Measurements from ENCODE around the gene KCNJ9.

Gene KCNJ9

DNA sequence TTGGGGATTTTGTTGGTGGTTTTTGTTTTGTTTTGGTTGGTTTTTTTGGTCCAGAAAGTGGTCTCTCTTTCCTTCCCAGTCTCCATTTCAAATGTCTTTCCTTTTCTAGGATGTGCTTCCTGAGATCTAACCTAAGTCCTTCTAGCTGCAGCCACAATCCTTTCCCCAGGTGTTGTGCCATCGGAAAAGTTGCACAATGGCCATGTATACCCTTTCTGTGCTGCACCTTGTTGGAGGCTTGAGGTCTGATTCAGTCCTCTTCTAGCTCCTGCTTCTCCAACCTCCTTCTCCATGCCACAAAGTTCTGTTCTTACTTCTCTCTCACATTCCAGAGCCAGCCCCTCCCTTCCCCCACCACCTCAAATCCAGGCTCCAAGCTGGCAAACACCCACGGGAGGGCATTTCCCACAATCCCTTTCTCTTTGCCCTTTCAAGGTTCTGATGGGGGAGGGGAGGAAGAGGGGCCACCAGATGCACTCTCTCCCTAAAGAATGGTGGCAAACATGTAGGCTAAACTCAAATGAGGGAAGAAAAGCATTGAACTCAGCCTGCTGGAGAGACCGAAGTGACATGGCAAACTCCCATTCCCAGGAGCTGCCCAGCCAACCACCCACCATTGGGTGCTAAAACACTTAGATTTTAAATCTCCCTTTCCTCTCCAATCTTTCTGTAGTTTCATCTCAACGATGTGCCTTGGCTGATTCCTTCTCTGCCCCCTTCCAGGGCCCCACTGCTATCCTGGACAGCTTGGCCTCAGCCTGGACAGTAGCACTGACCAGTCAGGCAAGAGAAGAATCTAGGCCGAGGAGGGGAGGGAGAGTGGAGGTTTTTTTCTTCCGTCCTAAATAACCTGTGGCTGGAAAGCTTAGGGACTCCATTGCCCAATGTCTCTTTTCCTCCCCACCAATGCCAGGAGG, 14.3 kb upstream of the KCNJ9 start:
- no peak for DNase-seq

DNA sequence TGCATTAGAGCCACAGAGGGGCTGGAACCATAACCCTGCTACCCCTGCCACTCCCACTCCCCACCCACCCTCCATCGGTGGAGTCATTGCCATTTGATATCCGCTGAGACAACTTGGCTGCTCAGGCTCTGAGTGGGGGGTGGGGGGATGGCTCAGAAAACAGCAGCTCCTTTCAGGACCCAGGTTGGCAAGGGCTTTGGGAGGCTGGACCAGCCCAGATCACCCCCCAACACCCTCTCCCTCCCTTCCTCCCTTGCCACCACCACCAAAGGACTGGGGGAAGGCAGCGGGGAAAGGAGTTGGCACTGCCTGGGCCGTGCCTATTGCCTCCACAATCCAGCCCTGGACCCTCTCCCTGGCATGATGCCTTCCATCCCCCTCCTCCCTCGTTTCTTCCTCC, 13.1 kb upstream of the KCNJ9 start:
- no peak for DNase-seq

DNA sequence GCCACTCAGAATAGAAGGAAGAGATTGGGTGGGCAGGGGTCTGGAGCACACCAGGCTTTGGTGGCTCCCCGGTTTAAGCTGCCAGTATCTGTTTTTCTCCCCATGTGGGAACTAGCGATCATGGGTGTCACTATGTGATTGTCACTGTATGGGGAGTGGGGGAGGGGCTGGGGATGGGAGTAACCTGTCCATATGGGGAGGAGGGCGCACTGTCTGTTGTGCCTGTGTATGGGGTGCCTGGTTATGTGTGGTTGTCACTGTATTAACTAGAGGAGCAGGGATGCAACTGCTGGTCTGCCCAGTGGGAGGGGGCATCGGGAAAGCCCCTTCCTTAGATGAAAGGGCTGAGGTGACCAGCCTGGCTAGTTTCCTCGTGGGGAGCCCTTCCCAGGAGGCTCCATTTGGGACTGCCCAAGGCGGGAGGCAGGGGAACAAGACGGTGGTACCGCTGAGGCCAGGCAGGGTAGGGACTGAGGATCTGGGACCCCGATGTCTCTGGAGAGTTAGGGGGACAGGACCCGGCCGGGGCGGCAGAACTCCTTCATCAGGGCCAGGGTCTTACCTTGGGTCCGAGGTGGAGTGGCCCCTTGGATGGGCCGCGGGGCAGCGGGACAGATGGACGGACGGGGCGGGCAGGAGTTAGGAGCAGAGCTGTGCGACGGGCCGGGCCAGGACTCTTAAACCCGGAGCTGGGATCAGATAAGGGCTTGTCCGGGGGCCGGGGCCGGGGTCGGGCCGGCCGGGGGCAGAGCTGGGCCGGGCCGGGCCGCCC, 11.7 kb upstream of the KCNJ9 start, which contains the start of gene KCNJ10:
TSS of gene KCNJ10 (minus strand) at position 701 of the 772 bp plus-strand sequence. CDS start 27,628 bp downstream, outside the sequence.
- DNase-seq, result no peak

DNA sequence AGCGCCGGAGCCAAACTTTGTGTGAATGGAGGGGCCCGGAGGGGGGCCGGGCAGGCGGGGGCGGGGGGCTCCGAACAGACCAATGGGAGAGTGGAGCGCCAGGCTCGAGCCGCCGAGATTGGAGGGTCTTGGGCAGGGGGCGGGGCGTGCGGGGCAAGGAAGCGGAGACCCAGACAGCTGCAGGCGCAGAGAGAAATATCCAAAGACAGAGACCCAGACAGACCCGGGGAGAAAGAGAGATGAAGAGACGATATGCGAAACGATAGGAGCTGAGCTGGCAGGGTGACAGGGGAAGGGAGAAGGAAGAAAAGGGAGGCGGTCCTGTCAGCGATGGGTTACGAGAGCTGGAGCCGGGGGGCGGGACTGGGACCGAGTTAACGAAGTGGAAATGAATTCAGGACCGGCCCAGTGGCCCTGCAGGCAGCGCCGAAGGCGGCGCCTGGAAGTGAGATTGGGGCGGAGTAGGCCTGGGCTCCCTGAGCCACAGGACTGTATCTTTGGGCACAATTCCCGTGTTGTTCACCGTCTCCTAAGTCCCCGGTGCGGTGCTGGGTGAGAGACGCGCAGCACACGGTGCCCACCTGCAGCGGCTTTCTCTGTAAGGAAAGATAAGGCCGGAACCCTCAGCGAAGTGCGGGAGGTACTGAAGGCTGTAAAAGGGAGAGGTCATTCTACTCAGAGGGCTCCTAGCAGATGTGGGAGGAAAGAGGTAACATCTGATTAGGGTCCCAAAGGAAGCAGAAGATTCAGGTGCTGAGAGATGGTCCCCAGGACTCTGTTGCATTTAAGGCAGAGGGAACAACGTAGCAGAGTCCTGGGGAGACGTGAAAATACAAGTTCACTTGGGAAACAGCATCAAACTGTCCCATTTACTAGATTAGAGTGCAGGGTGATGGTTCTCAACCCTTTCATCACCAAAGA, 10.8 kb upstream of the KCNJ9 start:
- peak; percentile 68 for DNase-seq

DNA sequence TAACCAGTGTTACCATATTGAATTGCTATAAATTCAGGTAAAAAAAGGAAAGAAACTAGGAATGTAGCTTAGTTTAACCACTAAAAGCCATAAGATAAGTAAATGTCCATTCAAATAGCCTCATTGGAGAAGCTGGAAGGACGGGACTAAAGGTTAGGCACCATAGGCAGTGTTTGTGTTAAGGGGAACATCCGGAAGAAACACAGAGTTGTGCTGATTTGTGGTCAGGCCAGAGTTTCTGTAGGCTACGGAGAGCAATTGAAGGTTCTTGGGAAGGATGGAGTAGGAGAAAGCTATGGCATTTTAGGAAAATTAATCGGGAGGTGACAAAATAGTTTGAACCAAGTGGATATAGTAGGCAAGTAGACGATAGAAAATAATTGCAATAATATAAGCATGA, 10.0 kb upstream of the KCNJ9 start:
- no peak for DNase-seq

GRCh38 chr1:160074865-160075264, 6.5 kb upstream of the KCNJ9 start:
- no peak for DNase-seq

GRCh38 chr1:160075836-160076235, 5.5 kb upstream of the KCNJ9 start:
- DNase-seq, result no peak

GRCh38 chr1:160076295-160076694, 5.0 kb upstream of the KCNJ9 start:
- peak; percentile 49 for DNase-seq

- no peak for DNase-seq
Measured at GRCh38 chr1:160077486-160077885, 3.9 kb upstream of the KCNJ9 start.

GRCh38 chr1:160078512-160079195, 2.7 kb upstream of the KCNJ9 start:
- DNase-seq, result peak; percentile 20

GRCh38 chr1:160079448-160079847, 1.9 kb upstream of the KCNJ9 start:
- no peak for DNase-seq

GRCh38 chr1:160080381-160081100, 797 bp upstream of the KCNJ9 start:
- no peak for DNase-seq

DNA sequence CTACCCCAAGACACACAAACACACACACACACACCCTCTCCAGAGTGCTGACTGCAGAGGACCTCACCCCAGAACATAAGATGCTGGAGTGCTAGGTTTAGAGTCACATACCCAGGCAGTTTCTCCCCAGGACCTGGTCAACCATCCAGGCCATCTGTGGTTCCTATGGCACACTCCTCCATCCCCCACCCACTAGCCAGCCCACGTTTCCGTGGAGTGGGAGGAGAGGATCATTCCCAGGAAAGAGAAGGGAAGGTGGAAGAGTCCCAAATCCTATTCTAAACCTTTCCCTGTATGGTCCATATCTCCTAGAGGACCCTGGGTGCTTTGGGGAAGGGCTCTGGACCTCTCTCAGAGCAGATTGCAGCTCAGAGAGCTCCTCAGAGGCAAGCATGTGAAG, 1.1 kb downstream of the KCNJ9 start:
- DNase-seq, result no peak

- DNase-seq, result no peak
Measured at GRCh38 chr1:160082926-160083325, 1.6 kb downstream of the KCNJ9 start.

DNA sequence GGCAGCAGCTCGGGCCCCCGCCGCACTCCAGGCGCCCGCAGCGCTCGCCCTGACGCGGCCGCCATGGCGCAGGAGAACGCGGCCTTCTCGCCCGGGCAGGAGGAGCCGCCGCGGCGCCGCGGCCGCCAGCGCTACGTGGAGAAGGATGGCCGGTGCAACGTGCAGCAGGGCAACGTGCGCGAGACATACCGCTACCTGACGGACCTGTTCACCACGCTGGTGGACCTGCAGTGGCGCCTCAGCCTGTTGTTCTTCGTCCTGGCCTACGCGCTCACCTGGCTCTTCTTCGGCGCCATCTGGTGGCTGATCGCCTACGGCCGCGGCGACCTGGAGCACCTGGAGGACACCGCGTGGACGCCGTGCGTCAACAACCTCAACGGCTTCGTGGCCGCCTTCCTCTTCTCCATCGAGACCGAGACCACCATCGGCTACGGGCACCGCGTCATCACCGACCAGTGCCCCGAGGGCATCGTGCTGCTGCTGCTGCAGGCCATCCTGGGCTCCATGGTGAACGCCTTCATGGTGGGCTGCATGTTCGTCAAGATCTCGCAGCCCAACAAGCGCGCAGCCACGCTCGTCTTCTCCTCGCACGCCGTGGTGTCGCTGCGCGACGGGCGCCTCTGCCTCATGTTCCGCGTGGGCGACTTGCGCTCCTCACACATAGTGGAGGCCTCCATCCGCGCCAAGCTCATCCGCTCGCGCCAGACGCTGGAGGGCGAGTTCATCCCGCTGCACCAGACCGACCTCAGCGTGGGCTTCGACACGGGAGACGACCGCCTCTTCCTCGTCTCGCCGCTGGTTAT, 2.8 kb downstream of the KCNJ9 start:
- DNase-seq, result no peak

DNA sequence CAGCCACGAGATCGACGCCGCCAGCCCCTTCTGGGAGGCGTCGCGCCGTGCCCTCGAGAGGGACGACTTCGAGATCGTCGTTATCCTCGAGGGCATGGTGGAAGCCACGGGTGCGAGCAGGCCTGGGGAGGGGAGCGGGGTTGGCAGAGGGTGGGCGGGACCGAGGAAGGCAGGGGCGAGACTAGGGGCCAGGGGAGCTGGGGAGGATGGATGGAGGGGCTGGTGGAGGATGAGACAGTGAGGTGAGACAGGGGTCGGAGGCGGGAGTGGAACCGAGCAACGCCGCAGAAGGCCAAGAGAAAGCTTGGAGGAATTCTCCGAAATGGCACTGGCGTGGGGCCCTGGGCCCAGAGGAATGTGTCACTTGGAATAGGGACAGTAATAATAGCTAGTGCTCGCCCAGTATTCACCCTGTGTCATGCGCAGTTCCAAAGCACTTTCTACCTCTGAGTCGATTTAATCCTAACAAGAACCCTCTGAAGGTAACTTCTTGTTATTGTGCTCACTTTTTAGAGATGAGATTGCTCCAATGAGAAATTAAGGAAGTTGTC, 3.5 kb downstream of the KCNJ9 start:
- DNase-seq, result no peak

DNA sequence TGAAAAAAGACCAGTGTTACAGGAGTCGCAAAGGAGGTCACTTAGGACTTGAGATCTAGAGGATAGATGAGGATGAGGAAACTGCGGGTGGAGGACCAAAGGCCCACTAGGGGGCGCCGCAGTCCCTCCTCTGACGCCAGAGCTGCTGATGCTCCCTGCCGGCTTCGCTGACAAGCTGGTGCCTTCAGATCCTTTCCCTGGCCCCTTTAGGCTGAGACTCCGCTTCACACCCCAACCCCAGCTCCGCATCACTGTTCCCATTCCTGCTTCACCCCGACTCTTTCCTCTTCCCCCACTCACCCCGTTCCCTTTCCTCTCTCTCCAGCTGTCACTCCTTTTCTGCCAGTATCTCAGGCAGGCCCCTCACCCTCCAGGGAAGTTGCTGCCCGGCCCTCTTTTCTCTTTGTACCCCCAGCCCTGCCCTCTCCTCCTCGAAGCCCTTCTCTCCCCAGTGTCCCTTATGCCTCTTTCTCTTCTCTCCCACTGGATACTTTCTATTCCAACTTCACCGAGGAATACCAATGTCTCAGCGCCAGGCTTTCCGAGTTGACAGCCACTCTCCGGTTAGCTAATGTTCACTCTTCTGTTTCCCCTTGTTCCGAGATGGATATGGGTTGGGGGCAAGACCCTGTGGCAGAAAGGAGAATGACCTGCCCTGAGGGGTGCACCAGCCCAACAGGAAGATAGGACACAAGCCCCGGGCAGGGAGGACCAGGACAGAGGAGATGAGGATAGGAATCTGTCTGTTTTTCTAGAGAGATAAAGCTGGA, 4.5 kb downstream of the KCNJ9 start:
- peak; percentile 66 for DNase-seq

DNA sequence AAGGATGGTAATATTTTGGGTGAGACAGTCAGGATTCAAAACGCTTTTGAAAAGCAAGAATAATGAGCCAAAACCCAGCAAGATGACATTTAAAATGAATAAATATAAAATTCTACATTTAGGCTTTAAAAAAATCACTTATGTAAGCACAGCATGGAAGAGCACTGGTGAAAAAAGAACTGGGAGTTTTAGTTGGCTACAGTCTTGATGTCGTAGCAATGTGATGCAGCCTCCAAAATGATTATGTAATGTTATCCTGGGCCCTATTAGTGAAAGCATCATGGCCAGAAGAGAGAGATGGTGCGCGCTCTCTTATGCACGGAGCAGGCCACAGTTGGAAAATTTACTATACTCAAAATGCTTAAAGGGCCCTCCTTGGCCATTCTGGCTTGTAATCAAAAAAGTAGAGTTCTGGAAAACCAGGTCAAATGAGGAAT, 5.1 kb downstream of the KCNJ9 start:
- DNase-seq, result no peak

DNA sequence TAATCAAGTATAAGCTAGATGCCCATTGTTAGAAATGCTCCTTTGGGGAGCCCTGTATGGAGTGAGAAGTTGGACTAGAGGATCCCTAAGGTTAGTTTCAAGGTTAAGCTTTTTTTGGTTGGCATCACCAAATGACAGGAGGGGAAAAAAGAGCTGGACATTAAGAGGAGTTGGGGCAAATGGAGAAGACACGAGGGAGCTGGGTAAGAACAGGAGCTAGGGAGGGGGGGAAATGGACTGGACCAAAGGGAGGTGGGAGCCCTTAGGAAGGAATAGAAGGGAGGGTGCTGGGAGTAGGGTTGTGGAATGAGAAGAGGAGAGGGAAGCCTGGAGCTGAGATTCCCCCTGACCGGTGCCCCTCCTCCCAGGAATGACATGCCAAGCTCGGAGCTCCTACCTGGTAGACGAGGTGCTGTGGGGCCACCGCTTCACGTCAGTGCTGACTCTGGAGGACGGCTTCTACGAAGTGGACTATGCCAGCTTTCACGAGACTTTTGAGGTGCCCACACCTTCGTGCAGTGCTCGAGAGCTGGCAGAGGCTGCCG, 5.9 kb downstream of the KCNJ9 start:
- DNase-seq, result no peak

Measured in fibroblast of skin of back (primary cell).